Body of pancreas (tissue), 4 donors: Measurements from ENCODE around the gene TARDBP. TPM values are rescaled to one million over a fixed set of nuclear protein-coding genes. Genes with fewer than 3 reads are reported as not detected.
A peak's percentile ranks its signal among the peaks of the same experiment; 100 is the strongest.
"Not testable (repeated sequence)": the region's sequence is repeated elsewhere in the genome, so short reads cannot be mapped to it uniquely, and the experiment has no call there.

ENCODE experiments used
- ATAC-seq: fragments of 150-250 bp; one replicate; pipeline ENCODE4 v1.9.1; 2016
- DNase-seq, 4 donors: peaks; one replicate each; pipeline ENCODE4 v3.0.0-alpha.2; 2019
- H3K27ac ChIP-seq, 4 donors: fragments of 200-600 bp; sonication (generic); 1 replicate in 3 of 4; 2 replicates in 1 of 4; pipeline versions ENCODE4 v1.5.1 to v1.6.1; 2016 to 2019; ENCODE audit warnings: mild to moderate bottlenecking in 1 of 4, mixed read lengths in 1 of 4, moderate library complexity in 1 of 4
- H3K27me3 ChIP-seq, 2 donors: fragments of 200-600 bp; sonication (generic); one replicate each; pipeline ENCODE4 v1.6.0; 2016; ENCODE audit warnings: mild to moderate bottlenecking in 1 of 2
- H3K36me3 ChIP-seq, 2 donors: fragments of 200-600 bp; sonication (generic); replicated peaks in 1 of 2; 2 replicates each; pipeline ENCODE4 v1.5.1; 2016; ENCODE audit warnings: low read depth in 2 of 2; ENCODE audit not compliant: insufficient read depth in 1 of 2
- H3K4me1 ChIP-seq: fragments of 200-600 bp; sonication (generic); one replicate; pipeline ENCODE4 v1.6.0; 2016
- H3K4me3 ChIP-seq, 2 donors: fragments of 200-600 bp; sonication (generic); 1 replicate in 1 of 2; 2 replicates in 1 of 2; pipeline ENCODE4 v1.5.1; 2016 to 2019
- H3K9me3 ChIP-seq, 3 donors: fragments of 200-600 bp; sonication (generic); 1 replicate in 2 of 3; 2 replicates in 1 of 3; pipeline ENCODE4 v1.5.1; 2016
- CTCF ChIP-seq, 7 experiments: fragments of 450-650 bp in 4 of 7; fragments of 200-600 bp in 3 of 7; sonication (generic) in 3 of 7; IDR thresholded peaks; one replicate each; pipeline ENCODE4 v1.5.1; 2016 to 2019; ENCODE audit warnings: antibody characterized with exemption in 7 of 7
- POLR2A ChIP-seq, 3 donors: fragments of 450-650 bp; IDR thresholded peaks; one replicate each; pipeline ENCODE4 v1.6.1; 2016; ENCODE audit warnings: antibody characterized with exemption in 3 of 3, mild to moderate bottlenecking in 2 of 3
- WGBS, 2 donors: methylation state at CpG; one replicate each; pipeline ENCODE4 v1.1.5; 2017; 5-methylcytosine and 5-hydroxymethylcytosine counted together
- intact Hi-C: fragments of 100-400 bp; cut with DNase I; formaldehyde crosslinking; loops from one replicate; pipeline ENCODE4 v1.15.1; 2023
- total RNA-seq, 2 donors: library from RNA; depleted of rRNA; stranded (reverse); fragments of >200 nt; gene quantifications; one replicate each; pipeline ENCODE4 v1.1.0, GENCODE V29; 2016

TARDBP gene
- total RNA-seq, 2 donors from 2014 or later = 104 to 136 TPM

GRCh38 chr1:10990828-10991227 is 21.6 kb upstream of the TARDBP start:
- DNase-seq (no peak), ATAC-seq (no peak)
- WGBS, 2 donors = 94% methylated on average over 7 of the region's 7 CpGs
- TF ChIP-seq CTCF (IDR thresholded peaks at IDR 0.05) = no peak
- TF ChIP-seq POLR2A (IDR thresholded peaks at IDR 0.05) = no peak
- intact Hi-C loops = no loop called here
- Histone ChIP-seq H3K36me3 (no peaks in the 10 kb centered on the region), H3K4me3 (no peak overlapping the region), H3K27me3 (no peaks in the 10 kb centered on the region), H3K9me3 (no peaks in the 10 kb centered on the region), H3K27ac (no peak overlapping the region), H3K4me1 (no peaks in the 10 kb centered on the region)

- ATAC-seq, H3K36me3 ChIP-seq, H3K4me1 ChIP-seq, H3K4me3 ChIP-seq, H3K27ac ChIP-seq, intact Hi-C loops, H3K9me3 ChIP-seq, H3K27me3 ChIP-seq, DNase-seq: not testable (repeated sequence)
- WGBS, 2 donors = 94 to 100% methylated on average over 2 of the region's 2 CpGs
These were observed 20.4 kb upstream of the TARDBP start for GRCh38 chr1:10992004-10992403.

DNA sequence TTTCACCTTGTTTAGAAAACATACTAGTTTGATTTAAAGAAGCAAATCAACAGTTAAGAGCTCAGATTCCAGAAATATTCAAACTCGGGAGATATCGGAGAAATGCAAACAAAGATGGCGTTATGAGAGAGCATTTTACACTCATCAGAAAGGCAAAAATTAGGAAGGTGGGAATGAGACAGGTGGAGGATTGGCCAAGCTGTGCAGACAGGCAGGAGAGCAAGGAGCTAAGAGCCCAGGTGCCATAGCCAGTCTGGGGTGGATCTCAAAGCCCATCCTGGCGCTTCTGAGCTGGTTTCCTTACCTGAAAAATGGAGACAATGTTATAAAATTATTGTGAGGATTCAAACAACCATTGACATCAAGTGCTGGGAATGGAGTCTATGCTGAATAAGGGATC is 19.6 kb upstream of the TARDBP start:
- intact Hi-C loops = no loop called here
- H3K9me3 ChIP-seq = no peaks in the 10 kb centered on the region
- peak in 1 of 4 donors; percentile 18 for DNase-seq
- H3K4me1 ChIP-seq = no peaks in the 10 kb centered on the region
- no peaks in the 10 kb centered on the region for H3K36me3 ChIP-seq
- WGBS, 2 donors = 33% methylated on average over 4 of the region's 4 CpGs
- no peak overlapping the region for H3K4me3 ChIP-seq
- TF ChIP-seq POLR2A (IDR thresholded peaks at IDR 0.05) (no peak), CTCF (IDR thresholded peaks at IDR 0.05) (no peak)
- no peak overlapping the region for H3K27ac ChIP-seq
- H3K27me3 ChIP-seq = no peaks in the 10 kb centered on the region
- ATAC-seq = no peak

GRCh38 chr1:10996100-10996499 is 16.4 kb upstream of the TARDBP start:
- no peak overlapping the region for H3K4me3 ChIP-seq
- intact Hi-C loops = no loop called here
- H3K36me3 ChIP-seq = no peaks in the 10 kb centered on the region
- H3K27ac ChIP-seq = no peak overlapping the region
- H3K4me1 ChIP-seq = no peaks in the 10 kb centered on the region
- TF ChIP-seq POLR2A (IDR thresholded peaks at IDR 0.05) = no peak
- TF ChIP-seq CTCF (IDR thresholded peaks at IDR 0.05) = no peak
- no peak for DNase-seq
- no peaks in the 10 kb centered on the region for H3K9me3 ChIP-seq
- no peaks in the 10 kb centered on the region for H3K27me3 ChIP-seq
- 95% methylated on average over 3 of the region's 3 CpGs for WGBS, 2 donors
- no peak for ATAC-seq

DNA sequence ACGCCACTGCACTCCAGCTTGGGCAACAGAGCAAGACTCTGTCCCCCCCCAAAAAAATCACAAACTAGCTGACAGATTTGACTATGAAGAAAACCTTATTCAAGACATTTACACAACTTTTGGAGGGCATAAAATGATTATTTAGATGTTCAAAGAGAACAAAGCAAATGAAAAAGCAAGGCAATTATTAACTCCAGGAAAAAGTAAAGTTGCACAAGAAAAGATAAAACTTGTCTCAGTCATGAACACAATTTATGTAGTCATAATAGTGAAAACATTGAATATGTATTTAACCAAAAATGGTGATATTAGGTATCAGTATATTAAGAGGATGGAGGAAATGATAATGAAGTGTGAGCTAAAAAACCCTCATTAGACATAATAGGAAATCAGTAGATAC is 11.9 kb upstream of the TARDBP start:
- Histone ChIP-seq H3K9me3 (no peaks in the 10 kb centered on the region), H3K36me3 (no peaks in the 10 kb centered on the region), H3K27me3 (no peaks in the 10 kb centered on the region), H3K4me1 (no peaks in the 10 kb centered on the region), H3K4me3 (no peak overlapping the region), H3K27ac (no peak overlapping the region)
- no peak for ATAC-seq
- whole genome bisulfite sequencing, 2 donors = 83 to 91% methylated on average over 1 of the region's 1 CpG
- no peak for TF ChIP-seq POLR2A (IDR thresholded peaks at IDR 0.05)
- no peak for TF ChIP-seq CTCF (IDR thresholded peaks at IDR 0.05)
- intact Hi-C loops = no loop called here
- no peak for DNase-seq
